Renal cortex interstitium (tissue), 11 donors: Measurements from ENCODE around the gene HMGA1. TPM values are rescaled to one million over a fixed set of nuclear protein-coding genes. Genes with fewer than 3 reads are reported as not detected.
"Not testable (repeated sequence)": the region's sequence is repeated elsewhere in the genome, so short reads cannot be mapped to it uniquely, and the experiment has no call there.

Experiments
- DNase-seq, 11 donors: peaks; one replicate each; pipeline ENCODE4 v3.0.0-alpha.2; 2013; ENCODE audit warnings: low read depth in 9 of 11, low spot score in 4 of 11; ENCODE audit errors: extremely low read depth in 1 of 11
- polyA plus RNA-seq, 3 donors: library from polyadenylated mRNA; unstranded; fragments of 120-200 nt; gene quantifications; one replicate each; pipeline ENCODE4 v1.2.1, GENCODE V29; 2013; ENCODE audit not compliant: insufficient read length in 3 of 3

The HMGA1 gene
- polyA plus RNA-seq, 3 donors = 102 to 154 (median 126) TPM

- DNase-seq = no peak
These were observed 10.1 kb downstream of the HMGA1 start for GRCh38 chr6:34246563-34247391.

GRCh38 chr6:34247481-34248197 is 11.0 kb downstream of the HMGA1 start:
- DNase-seq = no peak

GRCh38 chr6:34248198-34248726 is 11.6 kb downstream of the HMGA1 start:
- no peak for DNase-seq

- peak; percentile 79 to 93 (median 92) for DNase-seq
These were observed 12.2 kb downstream of the HMGA1 start, which contains the start of gene SMIM29 for GRCh38 chr6:34248727-34249468. Gene SMIM29, minus strand, starts transcription at chr6:34249006. Its CDS starts 1,215 bp downstream, at chr6:34247791.

- DNase-seq = no peak
These were observed 13.0 kb downstream of the HMGA1 start for GRCh38 chr6:34249469-34250261.

GRCh38 chr6:34252395-34252794 is 15.7 kb downstream of the HMGA1 start:
- not testable (repeated sequence) for DNase-seq

GRCh38 chr6:34259529-34260069 is 22.9 kb downstream of the HMGA1 start:
- DNase-seq = no peak

GRCh38 chr6:34260576-34261267 is 24.0 kb downstream of the HMGA1 start:
- no peak for DNase-seq

- not testable (repeated sequence) for DNase-seq
These were observed 26.8 kb downstream of the HMGA1 start for GRCh38 chr6:34263484-34263883.

GRCh38 chr6:34267746-34268145 is 31.1 kb downstream of the HMGA1 start:
- DNase-seq = no peak

GRCh38 chr6:34269132-34269531 is 32.5 kb downstream of the HMGA1 start:
- not testable (repeated sequence) for DNase-seq

GRCh38 chr6:34269658-34270341 is 33.1 kb downstream of the HMGA1 start:
- not testable (repeated sequence) for DNase-seq

GRCh38 chr6:34272013-34272926 is 35.6 kb downstream of the HMGA1 start:
- DNase-seq = no peak

GRCh38 chr6:34273242-34273805 is 36.7 kb downstream of the HMGA1 start:
- DNase-seq = no peak

- DNase-seq = no peak
These were observed 37.5 kb downstream of the HMGA1 start for GRCh38 chr6:34274129-34274528.
